Fibroblast of skin of scalp (primary cell): ENCODE measurements around the gene TAS2R10. TPM values are rescaled to one million over a fixed set of nuclear protein-coding genes. Genes with fewer than 3 reads are reported as not detected.
"Not testable (repeated sequence)": the region's sequence is repeated elsewhere in the genome, so short reads cannot be mapped to it uniquely, and the experiment has no call there.

Experiments
- DNase-seq: peaks from one replicate; pipeline ENCODE4 v3.0.0-alpha.2; 2013
- polyA plus RNA-seq, 2 experiments: library from polyadenylated mRNA; unstranded; fragments of 120-200 nt; gene quantifications; one replicate each; pipeline ENCODE4 v1.2.1, GENCODE V29; 2013; ENCODE audit not compliant: insufficient read length in 2 of 2

Gene TAS2R10, protein sequence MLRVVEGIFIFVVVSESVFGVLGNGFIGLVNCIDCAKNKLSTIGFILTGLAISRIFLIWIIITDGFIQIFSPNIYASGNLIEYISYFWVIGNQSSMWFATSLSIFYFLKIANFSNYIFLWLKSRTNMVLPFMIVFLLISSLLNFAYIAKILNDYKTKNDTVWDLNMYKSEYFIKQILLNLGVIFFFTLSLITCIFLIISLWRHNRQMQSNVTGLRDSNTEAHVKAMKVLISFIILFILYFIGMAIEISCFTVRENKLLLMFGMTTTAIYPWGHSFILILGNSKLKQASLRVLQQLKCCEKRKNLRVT
- polyA plus RNA-seq (2013, experiment 1 of 2; ENCODE audit: insufficient read length), result not detected
- polyA plus RNA-seq (2013, experiment 2 of 2; ENCODE audit: insufficient read length), result not detected

DNA sequence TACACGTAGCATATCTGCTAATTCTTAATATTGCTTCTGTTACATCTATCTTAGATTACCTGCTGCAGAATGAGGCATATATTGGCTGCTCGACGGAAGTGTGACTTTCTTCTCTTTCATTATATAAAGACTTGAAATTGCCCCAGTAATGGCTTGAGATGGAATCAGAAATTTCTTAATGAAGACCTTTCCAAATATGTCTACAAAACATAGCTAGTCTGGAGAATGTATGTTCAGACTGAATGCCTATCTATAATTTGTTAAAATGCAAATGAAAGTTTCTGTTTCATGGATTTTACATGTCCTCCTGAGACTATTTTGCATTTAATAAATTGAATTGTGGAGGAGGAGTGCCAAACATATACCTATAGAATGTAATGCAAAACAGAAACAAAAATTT is at the start of gene TAS2R10:
TAS2R10 (minus strand) TSS at position 101 of the 400 bp plus-strand sequence; CDS start at position 12, 89 bp downstream.
- DNase-seq, result no peak

DNA sequence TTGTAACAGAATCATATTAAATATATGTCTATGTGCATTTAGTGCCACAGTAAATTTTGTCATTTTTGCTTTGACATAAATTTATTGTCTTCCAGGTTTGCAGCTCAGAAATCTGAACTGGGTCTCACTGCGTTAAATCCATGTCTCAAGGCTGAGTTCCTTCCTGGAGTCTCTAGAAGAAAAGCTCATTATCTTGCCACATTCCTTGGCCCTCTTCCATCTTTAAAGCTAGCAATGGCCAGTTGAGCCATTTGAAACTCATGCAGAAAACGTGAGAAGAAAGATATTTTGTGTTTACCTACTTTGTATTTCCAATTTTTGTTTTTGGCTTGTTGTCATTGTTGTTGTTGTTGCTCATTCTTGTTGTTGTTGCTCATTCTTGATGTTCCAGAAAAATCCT is 47.2 kb upstream of the TAS2R10 start:
- peak; percentile 7 for DNase-seq

DNA sequence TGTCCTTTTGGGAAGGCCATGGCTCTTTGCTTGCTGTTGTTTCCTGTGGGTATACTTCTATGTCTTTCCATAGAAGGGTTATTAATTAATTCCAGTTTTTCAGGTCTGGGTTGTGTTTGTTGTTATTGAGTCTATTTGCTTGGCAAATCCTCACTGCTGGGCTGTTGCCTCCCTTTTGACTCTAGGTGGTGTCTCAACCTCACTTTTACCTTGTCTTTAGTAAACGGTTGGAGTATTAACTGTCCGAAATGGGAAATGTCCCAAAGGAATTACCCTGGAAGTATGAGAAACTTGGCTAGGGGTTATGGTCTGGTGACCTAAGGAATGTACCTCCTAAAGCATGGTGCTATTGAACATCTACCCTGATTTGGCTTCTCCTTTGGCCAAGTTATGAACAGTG is 41.2 kb upstream of the TAS2R10 start:
- DNase-seq, result no peak

DNA sequence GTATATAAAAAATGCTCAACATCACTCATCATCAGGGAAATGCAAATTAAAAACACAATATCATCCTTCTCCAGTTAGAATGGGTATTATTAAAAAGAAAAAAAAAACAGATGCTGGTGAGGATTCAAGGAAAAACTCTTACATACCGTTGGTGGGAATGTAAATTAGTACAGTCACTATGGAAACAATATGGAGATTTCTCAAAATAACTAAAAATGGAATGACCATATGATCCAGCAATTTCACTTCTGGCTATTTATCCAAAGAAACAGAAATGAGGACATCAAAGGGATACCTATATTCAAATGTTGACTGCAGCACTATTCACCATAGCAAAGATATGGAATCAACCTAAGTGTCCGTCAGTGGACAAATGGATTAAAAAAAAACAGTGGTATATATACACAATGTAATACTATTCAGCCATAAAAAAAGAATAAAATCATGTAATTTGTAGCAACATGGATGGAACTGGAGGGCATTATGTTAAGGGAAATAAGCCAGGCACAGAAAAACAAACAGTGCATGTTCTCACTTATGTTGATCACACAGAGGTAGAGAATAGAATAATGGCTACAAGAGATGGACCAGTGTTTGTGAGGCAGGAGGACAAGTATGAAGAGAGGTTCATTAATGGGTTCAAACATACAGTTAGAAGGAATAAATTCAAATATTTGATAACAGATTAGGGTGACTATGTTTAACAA is 37.5 kb upstream of the TAS2R10 start:
- DNase-seq, result no peak

DNA sequence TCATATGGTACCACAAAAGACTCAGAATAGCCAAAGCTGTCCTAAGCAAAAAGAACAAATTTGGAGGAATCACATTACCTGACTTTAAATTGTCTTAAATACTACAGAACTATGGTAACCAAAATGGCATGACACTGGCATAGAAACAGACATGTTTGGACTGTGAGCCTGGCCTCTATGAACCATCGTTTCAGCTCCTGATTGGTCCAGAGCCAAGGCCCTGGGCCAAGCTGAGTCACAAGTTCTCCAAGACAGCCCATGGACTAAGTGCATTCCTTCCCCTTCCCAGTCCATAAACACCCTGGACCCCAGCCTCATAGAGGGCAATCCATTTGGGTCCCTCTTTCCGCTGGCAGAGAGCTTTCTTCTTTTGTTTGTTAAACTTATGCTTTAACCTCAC is 35.2 kb upstream of the TAS2R10 start:
- DNase-seq, result peak; percentile 3

DNA sequence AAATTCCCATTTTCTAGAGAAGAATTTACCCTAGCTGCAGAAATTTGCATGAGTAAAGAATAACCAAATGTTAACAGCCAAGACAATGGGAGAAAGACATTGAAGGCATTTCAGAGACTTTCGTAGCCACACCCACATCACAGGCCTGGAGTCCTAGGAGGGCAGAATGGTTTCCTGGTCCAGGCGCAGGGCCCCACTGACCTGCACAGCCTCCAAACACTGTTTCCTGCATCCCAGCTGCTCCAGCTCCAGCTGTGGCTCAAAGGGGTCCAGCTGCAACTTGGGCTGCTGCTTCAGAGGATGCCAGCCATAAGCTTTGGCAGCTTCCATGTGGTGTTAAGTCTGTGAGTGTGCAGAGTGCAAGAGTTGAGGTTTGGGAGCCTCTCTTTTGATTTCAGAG is 29.6 kb upstream of the TAS2R10 start:
- no peak for DNase-seq

DNA sequence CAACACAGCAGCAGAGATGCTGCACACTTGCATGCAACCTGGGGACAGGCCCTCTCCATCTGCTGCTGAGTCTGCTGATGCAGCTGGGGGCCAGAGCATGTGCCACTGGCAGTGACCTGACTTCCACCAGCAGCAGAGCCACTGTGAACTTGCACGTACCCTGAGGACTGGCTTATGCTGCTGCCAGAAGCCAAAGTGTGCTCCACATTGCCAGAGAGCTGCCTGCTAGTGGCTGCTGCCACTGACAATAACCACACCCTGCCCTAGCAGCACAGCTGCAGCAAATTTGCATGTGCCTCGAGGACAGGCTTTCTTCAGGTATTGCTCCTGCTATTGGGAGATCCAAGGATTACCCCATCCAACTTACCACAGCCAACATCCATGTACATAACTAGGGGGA is 27.6 kb upstream of the TAS2R10 start:
- DNase-seq, result no peak

DNA sequence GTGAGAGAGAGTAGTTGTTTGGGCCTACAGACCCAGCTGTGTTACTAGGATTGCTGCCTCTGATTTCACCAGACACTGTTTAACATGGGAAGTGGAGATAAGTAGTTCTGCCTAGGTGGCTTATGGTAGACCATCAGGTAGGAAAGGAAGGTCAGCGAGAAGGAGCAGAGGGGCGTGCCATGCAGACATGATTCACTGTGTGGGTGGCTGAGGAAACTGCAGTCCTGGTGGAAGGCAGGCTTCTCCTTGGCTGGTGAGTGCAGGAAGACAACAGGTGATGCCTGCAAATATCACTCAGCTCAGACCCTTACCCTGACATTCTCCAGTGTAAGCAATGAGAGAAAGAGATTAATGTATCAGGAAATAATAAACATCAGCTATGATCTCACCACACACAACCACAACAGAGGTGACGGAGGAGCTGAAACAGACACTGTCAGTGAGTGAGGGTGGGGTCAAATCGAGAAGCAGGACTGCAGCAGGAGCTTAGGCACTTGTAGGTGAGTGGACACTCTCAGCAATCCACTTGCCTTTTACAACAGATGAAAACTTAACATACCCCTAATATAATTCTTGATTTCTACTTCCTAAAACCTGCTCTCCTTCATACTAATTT is 25.2 kb upstream of the TAS2R10 start:
- no peak for DNase-seq

DNA sequence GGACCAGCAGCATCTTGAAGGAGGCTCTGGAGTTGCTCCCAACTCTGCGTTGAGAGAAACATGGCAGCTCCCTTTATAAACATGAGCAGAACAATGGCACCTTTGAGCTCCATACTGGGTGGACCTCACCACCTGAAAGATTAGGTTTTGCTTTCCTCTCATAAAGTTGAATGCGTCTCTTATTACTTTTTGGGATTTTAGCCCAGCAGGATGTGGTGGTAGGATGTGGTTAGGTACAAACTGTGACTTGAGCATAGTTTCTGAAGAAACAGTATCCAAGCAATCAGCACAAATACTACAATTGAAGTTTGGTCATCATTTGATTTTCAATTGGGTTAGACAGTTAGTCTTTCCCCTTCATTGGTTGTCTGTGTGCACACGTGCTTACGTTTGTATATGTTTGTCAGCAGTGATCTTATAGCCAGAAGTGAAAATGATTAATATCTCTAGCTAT is 23.3 kb upstream of the TAS2R10 start, which contains the start of gene PRR4:
PRR4 (minus strand) TSS at position 51 of the 454 bp plus-strand sequence; CDS start at position 13, 38 bp downstream.
- no peak for DNase-seq

DNA sequence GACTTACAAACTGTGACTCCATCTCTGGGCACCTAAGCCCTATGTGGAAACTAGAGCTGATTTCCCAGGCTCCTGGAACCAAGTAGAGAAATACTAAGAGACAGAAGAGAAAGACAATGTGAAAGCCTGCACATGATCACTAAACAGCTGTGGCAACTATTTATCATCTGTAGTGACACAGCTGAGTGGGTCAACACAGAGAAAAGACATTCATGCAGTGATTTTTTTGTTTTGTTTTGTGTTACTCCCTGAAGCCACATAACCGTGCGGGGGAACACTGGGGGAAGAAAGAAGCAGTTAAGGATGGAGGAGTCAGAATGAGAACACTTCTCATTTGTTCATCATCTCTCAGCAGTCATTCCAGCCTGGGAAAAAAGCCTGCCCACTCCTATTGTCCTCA is 21.6 kb upstream of the TAS2R10 start:
- no peak for DNase-seq

DNA sequence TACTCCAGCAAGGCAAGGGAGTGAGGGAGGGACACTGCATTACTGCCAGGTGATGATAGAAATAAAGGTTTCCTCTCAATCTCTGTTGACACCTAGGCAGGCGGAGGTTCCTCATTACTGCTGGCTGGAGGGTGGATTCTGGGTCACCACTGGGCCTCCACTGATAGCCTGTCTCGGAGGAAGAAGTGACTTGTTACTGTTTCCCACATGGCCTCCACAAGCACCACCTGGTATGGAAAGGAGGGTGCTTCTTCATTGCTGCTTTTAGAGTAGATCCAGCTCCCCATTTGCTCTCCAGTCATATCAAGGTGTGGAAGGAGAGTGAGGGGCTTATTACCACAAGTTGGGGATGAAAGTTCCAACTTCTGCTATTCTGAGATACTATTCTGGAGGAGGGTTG is 16.7 kb upstream of the TAS2R10 start:
- no peak for DNase-seq

DNA sequence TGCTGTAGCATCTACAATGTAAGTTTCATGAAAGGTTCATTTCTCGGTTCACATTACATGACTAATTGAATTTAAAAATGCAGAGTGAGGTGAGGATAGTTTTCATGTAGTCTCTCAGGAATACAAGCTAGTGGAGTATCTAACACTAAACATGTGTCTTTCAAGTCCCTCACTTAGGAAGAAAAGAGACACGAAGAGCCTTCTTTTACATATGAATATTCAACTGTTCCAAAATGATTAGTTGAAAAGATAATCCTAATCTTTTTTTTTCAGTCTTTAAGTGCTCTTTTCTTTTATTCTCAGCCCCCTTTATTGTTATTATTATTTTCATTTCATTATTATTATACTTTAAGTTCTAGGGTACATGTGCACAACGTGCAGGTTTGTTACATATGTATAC is 12.3 kb upstream of the TAS2R10 start:
- DNase-seq, result no peak

DNA sequence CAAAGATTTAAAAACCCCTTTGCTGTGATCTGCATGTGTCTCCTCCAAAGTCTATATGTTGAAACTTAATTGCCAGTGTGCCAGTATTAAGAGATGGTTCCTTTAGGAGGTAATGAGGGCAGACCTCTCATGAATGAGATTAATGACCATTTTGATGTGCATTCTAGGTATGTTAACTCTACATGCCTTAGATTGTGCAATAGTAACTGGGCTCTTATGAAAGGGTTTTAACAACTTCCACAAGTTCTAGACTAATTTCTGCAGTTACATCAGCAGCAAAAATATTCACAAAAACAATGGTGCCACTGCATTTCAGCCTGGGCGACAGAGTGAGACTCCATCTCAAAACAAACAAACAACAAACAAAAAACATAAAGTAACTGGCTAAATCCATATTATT is 3.8 kb upstream of the TAS2R10 start:
- peak; percentile 9 for DNase-seq

DNA sequence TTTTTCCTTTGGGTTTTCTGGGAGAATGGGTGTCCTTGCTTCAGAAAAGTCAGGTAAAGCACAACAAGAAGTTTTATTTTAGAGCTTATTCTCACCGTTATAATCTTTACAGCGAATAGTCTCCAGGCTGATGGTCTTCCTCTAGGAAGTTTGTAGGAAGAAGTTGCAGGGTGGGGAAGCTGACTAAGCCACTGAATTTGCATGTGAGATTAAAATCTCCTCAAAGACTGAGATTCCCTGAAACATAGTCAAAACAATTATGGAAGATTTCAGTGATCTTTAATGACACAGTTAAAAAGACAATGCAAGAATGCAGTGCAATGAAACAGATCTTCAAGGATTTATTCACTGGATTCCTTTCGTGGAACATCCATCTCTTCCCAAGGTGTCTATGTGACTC is 1.2 kb downstream of the TAS2R10 start:
- DNase-seq, result no peak

DNA sequence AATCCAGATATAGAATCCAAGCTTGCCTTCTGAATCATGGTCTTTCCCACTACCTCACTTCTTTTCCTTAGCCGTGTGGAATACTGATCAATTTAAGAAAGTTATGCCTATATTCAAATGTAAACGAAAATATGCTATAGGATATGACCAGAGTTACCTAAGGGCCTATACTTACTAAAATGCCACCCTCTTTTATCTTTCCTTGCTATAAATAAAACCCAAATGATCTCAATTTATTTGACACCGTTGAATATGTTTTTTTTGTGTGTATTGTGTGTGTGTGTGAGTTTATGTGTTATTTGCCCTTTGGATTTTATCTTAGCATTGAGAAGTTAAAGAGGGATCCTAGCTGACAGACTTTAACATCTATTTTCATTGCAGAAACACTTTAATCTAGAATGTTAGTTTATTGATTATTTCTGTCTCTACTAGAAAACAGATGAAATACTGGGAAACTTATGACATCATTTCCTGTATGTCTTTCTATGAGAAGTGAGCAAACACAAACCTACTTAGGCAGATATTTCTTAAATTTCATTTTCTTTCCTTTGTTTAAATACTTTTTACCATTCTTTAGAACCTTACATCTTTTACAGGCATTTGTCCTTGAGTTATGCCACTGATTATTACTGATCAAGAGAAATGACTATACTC is 14.1 kb downstream of the TAS2R10 start:
- no peak for DNase-seq

DNA sequence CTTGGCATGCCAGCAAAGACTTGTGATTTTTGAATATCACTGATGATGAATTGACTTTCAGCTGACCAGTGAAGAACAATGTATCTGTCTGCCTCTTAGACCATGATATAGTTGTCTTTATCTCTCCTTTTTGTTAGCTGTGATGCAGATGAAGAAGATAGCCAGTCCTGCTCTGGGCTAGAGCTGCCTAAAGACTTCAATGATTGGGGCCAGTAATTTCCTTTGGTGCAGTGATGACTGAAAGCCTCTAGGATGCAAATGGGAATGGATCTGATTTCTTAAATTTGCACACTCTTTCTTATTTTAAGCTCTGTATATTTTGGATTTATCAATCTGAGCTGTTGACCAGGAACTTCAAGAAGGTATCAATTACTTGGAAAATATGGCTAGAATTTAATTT is 16.1 kb downstream of the TAS2R10 start, which contains the start of gene TAS2R9:
TAS2R9 (minus strand) TSS at position 101 of the 400 bp plus-strand sequence; CDS start at position 8, 93 bp downstream.
- no peak for DNase-seq

DNA sequence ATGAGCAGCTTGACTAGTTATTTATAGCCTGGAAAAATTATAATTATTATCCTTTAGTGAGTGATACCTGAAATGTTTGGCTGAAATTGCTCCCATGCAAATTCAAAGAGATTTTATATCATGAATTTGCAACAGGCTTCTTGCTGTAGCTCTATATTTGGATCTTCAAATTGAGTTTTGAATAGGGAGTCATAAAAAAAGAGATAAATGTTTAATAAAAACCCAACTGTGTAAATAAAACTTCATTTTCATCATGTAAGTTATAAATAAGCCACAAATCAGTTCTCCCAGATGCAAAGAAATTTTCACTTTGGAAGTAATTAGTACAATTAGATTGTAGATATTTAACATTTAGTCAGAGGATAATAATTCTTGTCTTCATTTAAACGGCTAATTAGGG is 19.0 kb downstream of the TAS2R10 start, which contains the start of gene TAS2R8:
TAS2R8 (minus strand) TSS at position 101 of the 400 bp plus-strand sequence. CDS start 306 bp downstream, outside the sequence.
- DNase-seq, result no peak

DNA sequence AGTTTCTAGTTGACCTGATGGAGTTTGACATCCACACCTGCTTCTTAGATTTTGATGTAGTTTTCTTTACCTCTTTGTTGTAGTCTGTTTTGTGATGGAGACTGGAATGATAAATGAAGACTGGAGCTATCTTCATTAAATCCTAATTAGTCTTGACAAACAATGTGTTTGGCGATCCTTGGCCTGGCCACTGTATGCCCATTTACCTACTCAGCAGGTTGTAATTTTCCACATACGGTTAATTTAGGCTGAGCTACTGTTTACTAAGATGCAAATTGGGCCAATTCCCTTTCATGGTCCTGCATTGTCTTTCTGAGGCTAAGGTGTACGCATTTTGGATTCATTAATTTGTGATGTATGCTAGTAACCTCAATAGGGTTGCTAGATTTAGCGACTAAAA is 23.6 kb downstream of the TAS2R10 start, which contains the start of gene TAS2R7:
TAS2R7 (minus strand) TSS at position 41 of the 400 bp plus-strand sequence. CDS start 57 bp downstream, outside the sequence.
- no peak for DNase-seq

DNA sequence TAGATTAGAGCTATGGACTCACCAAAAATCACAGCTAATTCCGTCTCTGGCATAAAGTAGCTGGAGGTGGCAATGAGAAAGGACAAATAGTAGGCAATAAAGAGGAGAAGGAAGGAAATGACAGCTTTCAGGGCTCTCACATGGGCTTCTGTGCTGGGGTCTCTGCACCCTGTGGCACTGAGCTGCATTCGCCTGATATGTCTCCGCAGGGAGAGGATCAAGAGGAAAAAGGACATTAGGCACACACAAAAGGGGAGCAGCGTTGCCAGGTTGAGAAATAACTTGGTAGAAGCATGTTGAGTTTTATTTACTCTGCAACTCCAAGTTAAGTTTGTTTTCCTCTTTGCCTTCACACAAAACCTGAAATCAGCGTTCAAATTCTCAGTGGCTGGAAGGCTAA is 24.4 kb downstream of the TAS2R10 start:
- DNase-seq, result no peak

DNA sequence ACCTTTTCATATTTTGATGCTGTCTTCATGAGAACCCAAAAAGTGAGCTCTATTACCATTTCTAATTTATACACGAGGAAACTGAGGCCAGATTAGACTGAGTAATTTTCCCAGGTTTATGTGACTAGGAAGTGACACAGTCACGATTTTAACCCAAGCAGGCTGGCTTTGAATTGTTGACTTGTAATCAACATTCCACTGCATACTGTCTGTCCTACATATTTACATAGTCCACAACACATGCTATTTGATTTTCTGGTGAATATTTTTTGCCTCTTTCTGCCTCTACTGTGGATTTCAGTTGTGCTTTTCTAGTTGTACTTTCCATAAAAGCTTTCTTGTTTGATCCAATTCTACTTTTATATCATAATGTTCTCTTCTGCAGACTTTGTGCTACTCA is 31.9 kb downstream of the TAS2R10 start:
- no peak for DNase-seq

DNA sequence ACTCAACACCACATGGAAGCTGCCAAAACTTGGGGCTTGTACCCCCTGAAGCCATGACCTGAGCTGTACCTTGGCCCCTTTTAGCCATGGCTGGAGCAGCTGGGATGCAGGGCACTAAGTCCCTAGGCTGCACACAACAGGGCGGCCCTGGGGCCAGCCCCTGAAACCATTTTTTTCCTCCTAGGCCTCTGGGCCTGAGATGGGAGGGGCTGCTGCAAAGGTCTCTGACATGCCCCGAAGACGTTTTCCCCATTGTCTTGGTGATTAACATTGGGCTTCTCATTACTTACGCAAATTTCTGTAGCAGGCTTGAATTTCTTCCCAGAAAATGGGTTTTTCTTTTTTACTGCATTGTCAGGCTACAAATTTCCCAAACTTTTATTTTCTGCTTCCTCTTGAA is 34.4 kb downstream of the TAS2R10 start:
- DNase-seq, result not testable (repeated sequence)

DNA sequence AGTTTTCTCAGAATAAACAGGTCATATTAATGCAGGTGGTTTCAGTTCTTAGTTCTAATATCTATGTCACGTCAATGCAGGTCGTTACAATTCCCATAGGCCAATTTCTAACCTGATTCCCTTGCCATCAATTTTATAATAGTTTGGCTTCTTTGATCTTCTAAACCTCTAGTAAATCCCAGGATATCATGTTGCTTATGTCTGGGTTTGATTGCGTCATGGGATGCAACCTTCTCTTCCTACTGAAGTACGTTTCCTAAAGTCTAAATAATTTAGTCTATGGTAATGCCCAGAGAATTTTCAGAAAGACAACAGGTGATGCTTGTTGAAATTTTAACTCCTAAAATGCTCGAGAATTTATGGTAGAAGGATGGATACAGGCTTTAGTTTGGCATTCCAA is 42.9 kb downstream of the TAS2R10 start:
- DNase-seq, result no peak
